ENCODE measurements around the gene HPS6. TPM values are rescaled to one million over a fixed set of nuclear protein-coding genes. Genes with fewer than 3 reads are reported as not detected.

The HPS6 gene
- total and polyA plus RNA-seq, 2 experiments from 2014 or later = 23.6 to 44.4 TPM

DNA sequence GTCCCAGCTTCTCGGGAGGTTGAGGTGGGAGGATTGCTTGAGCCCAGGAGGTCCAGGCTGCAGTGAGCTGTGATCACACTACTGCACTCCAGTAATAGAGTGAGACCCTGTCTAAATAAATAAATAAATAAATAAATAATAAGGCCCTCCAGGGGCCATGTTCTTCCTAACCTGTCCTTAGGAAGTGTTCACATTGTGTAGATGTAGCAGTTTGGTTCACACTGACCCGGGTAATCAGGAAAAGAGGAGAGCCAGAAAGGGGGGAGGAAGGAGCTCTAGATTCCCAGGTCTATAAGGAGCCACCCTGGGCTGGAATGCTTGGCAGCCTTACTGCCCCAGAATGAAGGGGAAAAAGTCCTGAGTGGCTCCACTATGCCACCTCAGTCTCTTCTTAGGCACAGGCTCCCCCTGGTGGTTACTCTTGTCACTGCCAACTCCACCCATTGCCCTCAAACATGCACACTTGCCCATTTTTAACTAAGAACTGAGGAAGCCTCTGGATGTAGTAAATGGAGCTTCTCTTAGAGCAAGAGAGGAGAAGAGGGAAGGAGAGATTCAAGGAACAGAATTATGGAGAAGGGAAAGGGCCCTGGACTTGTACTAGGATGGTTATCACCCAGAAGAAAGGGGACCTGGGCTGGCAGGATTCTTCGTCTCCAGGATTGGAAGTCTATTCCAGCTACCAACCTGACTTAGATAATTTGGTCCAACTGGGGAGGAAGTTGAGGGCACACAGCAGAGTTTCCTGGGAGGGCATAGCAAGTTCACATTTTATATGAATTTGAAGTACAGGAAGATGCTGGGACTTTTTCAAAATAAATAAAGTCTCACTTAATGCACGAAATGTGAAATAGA, 7.8 kb downstream of the HPS6 start:
- DNase-seq (ENCODE audit: low read depth in 1 of 2, low spot score in 1 of 2) = peak; percentile 86 to 88
- H3K36me3 ChIP-seq = no peaks in the 10 kb centered on the region
- H3K4me3 ChIP-seq = no peak overlapping the region
- no peak overlapping the region for H3K27ac ChIP-seq
- TF ChIP-seq, protein P1, sequence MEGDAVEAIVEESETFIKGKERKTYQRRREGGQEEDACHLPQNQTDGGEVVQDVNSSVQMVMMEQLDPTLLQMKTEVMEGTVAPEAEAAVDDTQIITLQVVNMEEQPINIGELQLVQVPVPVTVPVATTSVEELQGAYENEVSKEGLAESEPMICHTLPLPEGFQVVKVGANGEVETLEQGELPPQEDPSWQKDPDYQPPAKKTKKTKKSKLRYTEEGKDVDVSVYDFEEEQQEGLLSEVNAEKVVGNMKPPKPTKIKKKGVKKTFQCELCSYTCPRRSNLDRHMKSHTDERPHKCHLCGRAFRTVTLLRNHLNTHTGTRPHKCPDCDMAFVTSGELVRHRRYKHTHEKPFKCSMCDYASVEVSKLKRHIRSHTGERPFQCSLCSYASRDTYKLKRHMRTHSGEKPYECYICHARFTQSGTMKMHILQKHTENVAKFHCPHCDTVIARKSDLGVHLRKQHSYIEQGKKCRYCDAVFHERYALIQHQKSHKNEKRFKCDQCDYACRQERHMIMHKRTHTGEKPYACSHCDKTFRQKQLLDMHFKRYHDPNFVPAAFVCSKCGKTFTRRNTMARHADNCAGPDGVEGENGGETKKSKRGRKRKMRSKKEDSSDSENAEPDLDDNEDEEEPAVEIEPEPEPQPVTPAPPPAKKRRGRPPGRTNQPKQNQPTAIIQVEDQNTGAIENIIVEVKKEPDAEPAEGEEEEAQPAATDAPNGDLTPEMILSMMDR (IDR thresholded peaks at IDR 0.05; ENCODE audit: low read depth, low read length) = peak; percentile 98
- no peaks in the 10 kb centered on the region for H3K4me1 ChIP-seq (ENCODE audit: low read depth)
- no peaks in the 10 kb centered on the region for H3K9me3 ChIP-seq (ENCODE audit: low read depth)
- H3K27me3 ChIP-seq = no peaks in the 10 kb centered on the region

DNA sequence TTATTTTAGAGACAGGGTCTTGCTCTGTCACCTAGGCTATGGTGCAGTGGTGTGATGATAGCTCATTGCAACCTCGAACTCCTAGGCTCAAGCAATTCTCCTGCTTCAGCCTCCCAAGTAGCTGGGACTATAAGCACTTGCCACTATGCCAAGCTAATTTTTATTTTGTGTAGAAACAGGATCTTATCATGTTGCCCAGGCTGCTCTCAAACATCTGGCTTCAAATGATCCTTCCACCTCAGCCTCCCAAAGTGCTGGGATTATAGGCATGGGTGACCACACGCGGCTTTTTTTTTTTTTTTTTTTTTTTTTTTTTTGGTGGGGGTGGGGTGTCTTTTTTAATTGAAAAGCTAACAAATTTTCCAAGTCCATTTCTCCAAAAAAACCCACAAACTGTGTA, 18.4 kb downstream of the HPS6 start:
- Histone ChIP-seq H3K27me3 (no peaks in the 10 kb centered on the region), H3K4me1 (ENCODE audit: low read depth) (no peaks in the 10 kb centered on the region), H3K4me3 (no peak overlapping the region), H3K9me3 (ENCODE audit: low read depth) (no peaks in the 10 kb centered on the region), H3K36me3 (no peaks in the 10 kb centered on the region), H3K27ac (no peak overlapping the region)
- DNase-seq (ENCODE audit: low read depth in 1 of 2, low spot score in 1 of 2) = no peak
- TF ChIP-seq, protein P1 (IDR thresholded peaks at IDR 0.05; ENCODE audit: low read depth, low read length) = no peak

DNA sequence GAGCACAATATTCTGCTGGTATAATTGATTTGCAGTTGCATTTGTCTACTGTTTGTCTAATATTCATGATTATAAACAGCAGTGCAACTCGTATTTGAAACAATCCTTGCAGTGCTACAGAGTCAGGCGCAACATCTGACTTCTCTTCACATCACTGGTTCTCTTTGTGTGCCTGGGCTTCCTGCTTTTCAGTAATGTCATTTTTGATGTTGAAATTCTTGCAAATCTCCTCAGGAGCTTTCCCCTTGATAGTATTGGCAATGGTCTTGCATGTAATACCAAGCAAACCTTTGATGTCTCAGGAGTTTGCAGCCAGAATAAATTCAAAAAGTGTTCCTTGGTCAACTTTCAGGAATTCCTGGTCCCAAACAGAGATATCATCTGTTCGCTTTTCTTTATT, 20.2 kb downstream of the HPS6 start:
- Histone ChIP-seq H3K27me3 (no peaks in the 10 kb centered on the region), H3K36me3 (no peaks in the 10 kb centered on the region), H3K9me3 (ENCODE audit: low read depth) (no peaks in the 10 kb centered on the region), H3K4me3 (no peak overlapping the region), H3K27ac (no peak overlapping the region), H3K4me1 (ENCODE audit: low read depth) (peaks cover under 1% of the 10 kb centered on the region)
- DNase-seq (ENCODE audit: low read depth in 1 of 2, low spot score in 1 of 2) = peak in 1 of 2 donors; percentile 9
- TF ChIP-seq, protein P1 (IDR thresholded peaks at IDR 0.05; ENCODE audit: low read depth, low read length) = no peak

DNA sequence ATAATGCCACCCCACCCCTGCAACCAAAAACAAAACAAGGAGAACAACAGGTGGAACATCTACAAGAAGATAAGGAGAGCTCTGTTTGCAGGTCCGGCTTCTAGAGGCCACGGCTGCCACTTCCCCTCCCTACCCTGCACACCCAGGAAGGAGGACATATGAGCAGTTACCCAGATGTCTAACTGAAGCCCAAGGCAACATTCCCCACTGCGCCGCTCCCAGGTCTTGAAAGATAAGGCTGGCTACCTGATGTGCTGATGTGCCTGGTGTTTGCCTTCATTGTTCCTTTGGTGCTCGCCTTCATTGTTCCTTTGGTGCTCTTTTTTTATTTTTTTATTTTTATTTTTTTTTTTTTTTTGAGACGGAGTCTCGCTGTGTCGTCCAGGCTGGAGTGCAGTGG, 21.0 kb downstream of the HPS6 start:
- TF ChIP-seq, protein P1 (IDR thresholded peaks at IDR 0.05; ENCODE audit: low read depth, low read length) = no peak
- Histone ChIP-seq H3K4me1 (ENCODE audit: low read depth) (peaks cover 7% of the 10 kb centered on the region), H3K9me3 (ENCODE audit: low read depth) (no peaks in the 10 kb centered on the region), H3K4me3 (no peak overlapping the region), H3K27me3 (no peaks in the 10 kb centered on the region), H3K36me3 (no peaks in the 10 kb centered on the region), H3K27ac (no peak overlapping the region)
- no peak for DNase-seq (ENCODE audit: low read depth in 1 of 2, low spot score in 1 of 2)

DNA sequence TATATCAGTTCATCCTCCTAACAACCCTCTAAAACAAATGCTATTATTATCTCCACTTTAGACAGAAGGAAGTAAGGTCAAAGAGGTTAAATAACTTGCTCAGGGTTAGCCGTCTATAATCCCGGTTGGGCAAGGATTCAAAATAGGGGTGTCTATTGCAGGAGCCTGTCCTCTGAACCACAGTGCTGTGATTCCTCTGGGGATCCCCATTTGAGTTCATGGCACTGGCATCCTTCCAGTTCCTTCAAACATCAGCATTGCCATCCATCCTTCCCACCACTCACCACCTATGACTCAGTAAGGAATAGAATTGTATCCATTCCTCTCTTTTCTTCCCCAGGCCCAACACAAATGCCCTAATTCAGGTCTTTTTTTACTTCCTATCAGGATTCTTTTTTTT, 25.6 kb downstream of the HPS6 start:
- DNase-seq (ENCODE audit: low read depth in 1 of 2, low spot score in 1 of 2) = no peak
- Histone ChIP-seq H3K4me1 (ENCODE audit: low read depth) (peaks cover 7% of the 10 kb centered on the region), H3K36me3 (no peaks in the 10 kb centered on the region), H3K27ac (no peak overlapping the region), H3K9me3 (ENCODE audit: low read depth) (no peaks in the 10 kb centered on the region), H3K27me3 (no peaks in the 10 kb centered on the region), H3K4me3 (no peak overlapping the region)
- TF ChIP-seq, protein P1 (IDR thresholded peaks at IDR 0.05; ENCODE audit: low read depth, low read length) = no peak

All from cardiac muscle cell (in vitro differentiated cells and primary cell).